Astrocyte (in vitro differentiated cells and primary cell): Measurements from ENCODE around the gene TP53RK. TPM values are rescaled to one million over a fixed set of nuclear protein-coding genes. Genes with fewer than 3 reads are reported as not detected.

Source experiments
- DNase-seq: peaks from one replicate; pipeline ENCODE4 v3.0.0-alpha.2; 2010; ENCODE audit warnings: low read depth
- FAIRE-seq: peaks from 2 replicates; lab custom pipeline; 2011; peaks lifted over from hg19 to GRCh38; lab: Jason Lieb, UNC
- H2AFZ ChIP-seq: 2 replicates; pipeline ENCODE4 v1.6.0; 2012; ENCODE audit warnings: low read depth, low read length, inconsistent platforms
- H3K27ac ChIP-seq: 2 replicates; pipeline ENCODE4 v1.5.1; 2011; ENCODE audit warnings: low read depth, low read length, inconsistent platforms
- H3K27me3 ChIP-seq: 2 replicates; pipeline ENCODE4 v1.6.0; 2011; ENCODE audit warnings: low read length, inconsistent platforms; ENCODE audit not compliant: insufficient read depth
- H3K36me3 ChIP-seq: 2 replicates; pipeline ENCODE4 v1.5.1; 2011; ENCODE audit warnings: low read length, inconsistent platforms; ENCODE audit not compliant: insufficient read depth
- H3K4me1 ChIP-seq: 2 replicates; pipeline ENCODE4 v1.5.1; 2011; ENCODE audit warnings: low read length, inconsistent platforms; ENCODE audit not compliant: insufficient read depth
- H3K4me2 ChIP-seq: 2 replicates; pipeline ENCODE4 v1.6.0; 2012; ENCODE audit warnings: low read length, inconsistent platforms
- H3K4me3 ChIP-seq: 2 replicates; pipeline ENCODE4 v1.5.1; 2011; ENCODE audit warnings: low read depth, mild to moderate bottlenecking, low read length, inconsistent platforms; ENCODE audit not compliant: insufficient read depth
- H3K79me2 ChIP-seq: 2 replicates; pipeline ENCODE4 v1.6.0; 2012; ENCODE audit warnings: mild to moderate bottlenecking, low read length, inconsistent platforms; ENCODE audit not compliant: insufficient read depth
- H3K9ac ChIP-seq: 2 replicates; pipeline ENCODE4 v1.6.0; 2012; ENCODE audit warnings: mild to moderate bottlenecking, low read length, inconsistent platforms
- H3K9me3 ChIP-seq: 2 replicates; pipeline ENCODE4 v1.5.1; 2012; ENCODE audit warnings: low read depth, mild to moderate bottlenecking, low read length, inconsistent platforms; ENCODE audit not compliant: insufficient read depth
- H4K20me1 ChIP-seq: 2 replicates; pipeline ENCODE4 v1.6.0; 2012; ENCODE audit warnings: low read length, inconsistent platforms; ENCODE audit not compliant: insufficient read depth
- H3K27ac Mint-ChIP-seq: one replicate; pipeline ENCODE4 v1.8.0; 2021; ENCODE audit warnings: mild to moderate bottlenecking, mixed read lengths; ENCODE audit not compliant: unreplicated experiment
- H3K27me3 Mint-ChIP-seq: one replicate; pipeline ENCODE4 v1.8.0; 2021; ENCODE audit warnings: low read depth, mixed read lengths; ENCODE audit not compliant: unreplicated experiment
- H3K36me3 Mint-ChIP-seq: one replicate; pipeline ENCODE4 v1.8.0; 2021; ENCODE audit warnings: low read depth, mixed read lengths; ENCODE audit not compliant: unreplicated experiment
- H3K4me1 Mint-ChIP-seq: one replicate; pipeline ENCODE4 v1.8.0; 2021; ENCODE audit warnings: low read depth, mixed read lengths; ENCODE audit not compliant: unreplicated experiment
- H3K4me3 Mint-ChIP-seq: one replicate; pipeline ENCODE4 v1.8.0; 2021; ENCODE audit warnings: mild to moderate bottlenecking, moderate library complexity, mixed read lengths; ENCODE audit not compliant: unreplicated experiment
- H3K9me3 Mint-ChIP-seq: one replicate; pipeline ENCODE4 v1.8.0; 2021; ENCODE audit warnings: mild to moderate bottlenecking, mixed read lengths; ENCODE audit not compliant: unreplicated experiment
- EZH2 ChIP-seq: IDR thresholded peaks from 2 replicates; pipeline ENCODE4 v1.6.1; 2012; ENCODE audit warnings: mild to moderate bottlenecking, low read length, inconsistent platforms; ENCODE audit not compliant: insufficient read depth
- total RNA-seq: library from RNA; stranded (reverse); gene quantifications from 2 replicates; pipeline ENCODE4 v1.2.1, GENCODE V29; 2021
- TF ChIP-seq, protein P1 (sequence below): IDR thresholded peaks from 2 replicates; pipeline ENCODE4 v1.5.1; 2011; ENCODE audit warnings: low read depth, mild to moderate bottlenecking, inconsistent platforms, low read length, moderate library complexity; ENCODE audit not compliant: insufficient read depth

The TP53RK gene
- total RNA-seq, 1 donor from 2014 or later: 16.0 TPM

DNA sequence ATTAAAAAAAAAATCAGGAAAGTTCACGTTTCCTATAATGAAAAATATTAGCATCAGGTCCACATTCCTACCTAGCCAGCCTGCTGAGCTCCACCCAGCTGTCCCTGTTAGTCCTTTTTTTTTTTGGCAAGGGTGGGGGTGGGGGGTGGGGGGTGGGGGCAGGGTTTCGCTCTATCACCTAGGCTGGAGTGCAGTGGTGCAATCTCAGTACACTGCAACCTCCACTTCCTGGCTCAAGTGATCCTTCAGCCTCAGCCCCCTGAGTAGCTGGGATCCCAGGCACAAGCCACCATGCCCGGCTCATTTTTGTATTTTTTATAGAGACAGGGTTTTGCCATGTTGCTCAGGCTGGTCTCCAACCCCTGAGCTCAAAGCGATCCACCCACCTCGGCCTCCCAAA, 12.7 kb upstream of the TP53RK start:
- Histone ChIP-seq H3K27me3 (peaks cover 2% of the 10 kb centered on the region), H3K4me3 (no peak overlapping the region), H3K36me3 (no peaks in the 10 kb centered on the region), H3K4me1 (no peaks in the 10 kb centered on the region), H3K4me2 (no peak overlapping the region), H3K27ac (no peak overlapping the region), H2AFZ (no peak overlapping the region), H4K20me1 (no peaks in the 10 kb centered on the region), H3K79me2 (no peaks in the 10 kb centered on the region), H3K9ac (no peak overlapping the region), H3K9me3 (no peaks in the 10 kb centered on the region)
- peaks cover 10% of the 10 kb centered on the region for H3K9me3 Mint-ChIP-seq
- H3K27ac Mint-ChIP-seq: no peak overlapping the region
- TF ChIP-seq, protein P1, sequence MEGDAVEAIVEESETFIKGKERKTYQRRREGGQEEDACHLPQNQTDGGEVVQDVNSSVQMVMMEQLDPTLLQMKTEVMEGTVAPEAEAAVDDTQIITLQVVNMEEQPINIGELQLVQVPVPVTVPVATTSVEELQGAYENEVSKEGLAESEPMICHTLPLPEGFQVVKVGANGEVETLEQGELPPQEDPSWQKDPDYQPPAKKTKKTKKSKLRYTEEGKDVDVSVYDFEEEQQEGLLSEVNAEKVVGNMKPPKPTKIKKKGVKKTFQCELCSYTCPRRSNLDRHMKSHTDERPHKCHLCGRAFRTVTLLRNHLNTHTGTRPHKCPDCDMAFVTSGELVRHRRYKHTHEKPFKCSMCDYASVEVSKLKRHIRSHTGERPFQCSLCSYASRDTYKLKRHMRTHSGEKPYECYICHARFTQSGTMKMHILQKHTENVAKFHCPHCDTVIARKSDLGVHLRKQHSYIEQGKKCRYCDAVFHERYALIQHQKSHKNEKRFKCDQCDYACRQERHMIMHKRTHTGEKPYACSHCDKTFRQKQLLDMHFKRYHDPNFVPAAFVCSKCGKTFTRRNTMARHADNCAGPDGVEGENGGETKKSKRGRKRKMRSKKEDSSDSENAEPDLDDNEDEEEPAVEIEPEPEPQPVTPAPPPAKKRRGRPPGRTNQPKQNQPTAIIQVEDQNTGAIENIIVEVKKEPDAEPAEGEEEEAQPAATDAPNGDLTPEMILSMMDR: no peak
- no peak for TF ChIP-seq EZH2
- peaks cover 2% of the 10 kb centered on the region for H3K4me1 Mint-ChIP-seq
- peaks cover 2% of the 10 kb centered on the region for H3K27me3 Mint-ChIP-seq
- DNase-seq (no peak), FAIRE-seq (no peak)
- H3K36me3 Mint-ChIP-seq: peaks cover 6% of the 10 kb centered on the region
- H3K4me3 Mint-ChIP-seq: no peak overlapping the region

DNA sequence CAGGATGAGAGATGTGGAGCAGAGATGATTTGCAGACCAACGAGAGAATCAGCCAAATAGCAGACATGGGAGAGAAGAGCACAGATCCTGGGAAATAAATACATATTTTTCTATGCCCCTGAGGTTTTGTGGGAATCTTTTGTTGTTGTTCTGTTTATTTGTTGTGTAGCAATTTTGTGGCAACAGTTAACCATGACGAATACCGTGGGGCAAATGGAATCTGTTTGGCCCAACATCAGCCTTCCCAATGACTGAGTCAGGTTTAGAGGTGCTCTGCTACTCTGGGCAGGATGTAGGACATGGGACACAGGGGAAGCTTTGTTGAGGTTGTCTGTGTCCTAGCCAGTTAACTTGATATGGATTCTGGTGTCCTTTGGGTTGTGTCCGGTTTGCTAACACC, 12.3 kb upstream of the TP53RK start:
- peaks cover 2% of the 10 kb centered on the region for H3K27me3 ChIP-seq
- no peak overlapping the region for H3K4me3 ChIP-seq
- H3K79me2 ChIP-seq: no peaks in the 10 kb centered on the region
- peaks cover 2% of the 10 kb centered on the region for H3K27me3 Mint-ChIP-seq
- H3K36me3 Mint-ChIP-seq: peaks cover 6% of the 10 kb centered on the region
- no peaks in the 10 kb centered on the region for H3K4me1 ChIP-seq
- no peak overlapping the region for H3K9ac ChIP-seq
- TF ChIP-seq, protein P1: no peak
- TF ChIP-seq EZH2: no peak
- no peaks in the 10 kb centered on the region for H3K9me3 ChIP-seq
- no peaks in the 10 kb centered on the region for H4K20me1 ChIP-seq
- no peak overlapping the region for H3K4me3 Mint-ChIP-seq
- no peak overlapping the region for H3K4me2 ChIP-seq
- no peaks in the 10 kb centered on the region for H3K36me3 ChIP-seq
- DNase-seq (no peak), FAIRE-seq (no peak)
- H3K27ac Mint-ChIP-seq: no peak overlapping the region
- H2AFZ ChIP-seq: no peak overlapping the region
- H3K9me3 Mint-ChIP-seq: peaks cover 9% of the 10 kb centered on the region
- no peak overlapping the region for H3K27ac ChIP-seq
- H3K4me1 Mint-ChIP-seq: peaks cover 2% of the 10 kb centered on the region

DNA sequence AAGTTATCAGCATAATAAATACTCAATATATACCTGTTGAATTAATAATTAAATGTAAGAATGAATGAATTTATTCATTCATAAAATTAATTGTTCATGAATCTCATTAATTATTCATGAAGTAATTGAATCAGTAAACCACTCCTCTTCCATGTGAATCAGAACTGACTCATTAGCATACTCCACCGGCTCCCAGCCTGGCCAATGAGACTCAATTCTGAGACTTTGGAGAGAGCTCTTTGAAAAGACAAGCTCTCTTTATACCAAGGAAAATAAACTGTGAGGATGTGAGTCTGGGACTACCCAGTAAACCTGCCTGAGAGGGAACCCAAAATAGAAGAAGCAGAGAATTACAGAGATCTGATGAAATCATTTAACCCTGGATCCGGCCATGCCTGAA, 11.8 kb upstream of the TP53RK start:
- DNase-seq: no peak
- H3K27ac ChIP-seq: no peak overlapping the region
- H3K27me3 ChIP-seq: peaks cover 2% of the 10 kb centered on the region
- no peak overlapping the region for H2AFZ ChIP-seq
- H3K4me1 ChIP-seq: no peaks in the 10 kb centered on the region
- peaks cover 6% of the 10 kb centered on the region for H3K36me3 Mint-ChIP-seq
- H3K4me3 ChIP-seq: no peak overlapping the region
- H3K27me3 Mint-ChIP-seq: peaks cover 2% of the 10 kb centered on the region
- no peaks in the 10 kb centered on the region for H3K36me3 ChIP-seq
- no peak overlapping the region for H3K9ac ChIP-seq
- H3K4me2 ChIP-seq: no peak overlapping the region
- FAIRE-seq: no peak
- H3K79me2 ChIP-seq: no peaks in the 10 kb centered on the region
- no peaks in the 10 kb centered on the region for H4K20me1 ChIP-seq
- H3K9me3 Mint-ChIP-seq: peaks cover 7% of the 10 kb centered on the region
- TF ChIP-seq EZH2: no peak
- TF ChIP-seq, protein P1: no peak
- H3K9me3 ChIP-seq: no peaks in the 10 kb centered on the region
- H3K4me3 Mint-ChIP-seq: no peak overlapping the region
- peaks cover 7% of the 10 kb centered on the region for H3K4me1 Mint-ChIP-seq
- H3K27ac Mint-ChIP-seq: no peak overlapping the region
